Left cardiac atrium (tissue), 4 donors: Measurements from ENCODE around the gene AKAP12. TPM values are rescaled to one million over a fixed set of nuclear protein-coding genes. Genes with fewer than 3 reads are reported as not detected.
"Not testable (repeated sequence)": the region's sequence is repeated elsewhere in the genome, so short reads cannot be mapped to it uniquely, and the experiment has no call there.

Experiments used
- ATAC-seq, 2 donors: fragments of 200-7000 bp; cut with Tn5 transposase; one replicate each; pipeline ENCODE4 v1.9.1; 2020; ENCODE audit warnings: mild to moderate bottlenecking in 2 of 2, moderate library complexity in 2 of 2
- DNase-seq: peaks from one replicate; pipeline ENCODE4 v3.0.0-alpha.2; 2020
- intact Hi-C, 2 donors: fragments of 100-400 bp; cut with DNase I; formaldehyde crosslinking; loops; one replicate each; pipeline versions ENCODE4 v1.14.1 to v1.15.1; 2022 to 2023
- total RNA-seq, 2 donors: library from RNA; stranded (reverse); fragmentation: NEBNext Ultra II Directional; extraction: Animal tissue kit (Norgen Biotek cat#: 25700); gene quantifications; one replicate each; pipeline ENCODE4 v1.2.1, GENCODE V29; 2021
- donor health status: DM: no; HTN: yes; CAD: no.
- donor health status: DM: no; HTN: yes; CAD: no; lungs with severe emphysema.
- donor health status: DM: yes; HTN: yes; CAD: no.
- donor health status: Dilated cardiomyopathy.

The AKAP12 gene
- total RNA-seq, 2 donors from 2014 or later: 44.9 to 60.1 TPM

GRCh38 chr6:151325075-151326050 is 85.6 kb downstream of the AKAP12 start:
- intact Hi-C loops: loop anchor here in 1 of 2 donors (2.0 kb wide), 1 partner anchor 433 kb away; no protein-coding TSS in a partner anchor
- peak; percentile 78 for DNase-seq
- ATAC-seq: peak; percentile 75 to 90

DNA sequence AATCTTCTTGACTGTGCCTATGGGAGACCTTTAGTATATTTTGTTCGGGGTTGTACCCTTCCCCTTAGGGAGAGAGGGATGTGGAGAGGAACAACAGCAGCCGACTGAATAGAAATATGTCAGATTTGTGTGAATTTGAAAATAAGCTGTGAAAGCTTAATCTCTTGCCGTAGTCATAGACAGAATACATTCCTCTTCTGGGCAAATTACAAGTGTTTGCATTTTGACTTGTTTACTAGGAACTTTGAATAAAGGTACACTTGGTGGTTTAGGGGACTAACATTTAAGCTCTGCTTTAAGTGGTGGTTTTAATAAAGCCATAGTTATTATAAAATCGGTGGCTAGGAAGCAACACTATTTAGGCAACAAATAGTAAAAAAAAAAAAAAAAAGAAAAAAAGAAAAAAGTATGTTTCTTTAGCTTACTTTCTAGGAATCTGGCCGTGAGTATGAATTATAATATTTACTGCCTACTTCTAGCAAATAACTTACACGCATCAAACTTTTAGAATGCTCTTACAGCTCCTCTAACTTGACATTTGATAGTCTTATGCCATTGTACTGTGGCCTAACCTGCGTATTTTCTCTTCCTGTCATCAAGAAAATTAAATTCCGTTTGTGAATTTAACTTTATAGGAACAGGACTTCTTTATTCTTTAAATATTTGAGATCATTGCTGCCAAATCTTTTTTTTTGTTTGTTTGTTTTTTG is 86.5 kb downstream of the AKAP12 start:
- DNase-seq (no peak), ATAC-seq (peak in 1 of 2 donors; percentile 4)
- intact Hi-C loops: no loop called here

DNA sequence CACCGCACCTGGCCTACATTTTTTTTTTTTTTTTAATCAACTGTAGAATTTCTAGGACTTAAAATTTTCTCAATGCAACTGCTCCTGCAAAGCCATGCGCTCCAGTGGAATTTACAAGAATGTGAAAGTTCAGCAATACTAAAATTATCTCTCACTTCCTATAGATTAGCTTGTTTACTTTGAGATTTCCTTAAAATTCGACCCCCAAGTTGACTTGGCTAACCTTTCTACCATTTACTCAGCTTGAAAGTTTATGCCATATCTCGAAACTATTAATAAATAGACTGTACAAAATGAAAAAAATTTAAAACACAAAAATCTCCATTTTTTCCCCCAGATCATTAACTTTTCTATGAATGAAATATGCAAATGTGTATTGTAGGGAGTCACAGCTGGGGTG is 87.3 kb downstream of the AKAP12 start:
- no peak for ATAC-seq
- no peak for DNase-seq
- intact Hi-C loops: no loop called here

DNA sequence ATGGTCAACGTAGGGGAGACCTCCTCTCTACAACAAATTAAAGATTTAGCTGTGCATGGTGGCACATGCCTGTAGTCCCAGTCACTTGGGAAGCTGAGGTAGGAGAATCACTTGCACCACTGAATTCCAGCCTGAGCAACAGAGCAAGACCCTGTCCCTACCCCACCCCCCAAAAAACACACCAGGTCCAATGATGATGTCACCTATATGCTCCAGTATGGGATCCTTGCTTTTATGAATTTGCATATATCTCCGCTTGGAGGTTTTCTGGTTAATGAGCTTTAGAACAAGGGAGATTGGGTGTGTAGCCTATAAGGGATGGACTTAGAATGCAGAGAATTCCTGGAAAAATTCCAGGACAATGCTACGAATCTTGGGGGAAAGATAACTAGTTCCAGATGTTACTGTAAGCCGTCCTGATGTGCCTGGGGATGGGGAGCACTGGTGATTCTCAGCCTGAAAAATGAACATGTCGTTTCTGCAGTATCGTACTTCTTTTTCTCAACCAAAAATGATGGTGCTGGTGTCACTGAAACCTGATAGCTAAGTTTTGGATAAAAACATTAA is 90.4 kb downstream of the AKAP12 start:
- intact Hi-C loops: loop anchor here in 1 of 2 donors (5.0 kb wide), 1 partner anchor 438 kb away; no protein-coding TSS in a partner anchor
- no peak for DNase-seq
- ATAC-seq: no peak

DNA sequence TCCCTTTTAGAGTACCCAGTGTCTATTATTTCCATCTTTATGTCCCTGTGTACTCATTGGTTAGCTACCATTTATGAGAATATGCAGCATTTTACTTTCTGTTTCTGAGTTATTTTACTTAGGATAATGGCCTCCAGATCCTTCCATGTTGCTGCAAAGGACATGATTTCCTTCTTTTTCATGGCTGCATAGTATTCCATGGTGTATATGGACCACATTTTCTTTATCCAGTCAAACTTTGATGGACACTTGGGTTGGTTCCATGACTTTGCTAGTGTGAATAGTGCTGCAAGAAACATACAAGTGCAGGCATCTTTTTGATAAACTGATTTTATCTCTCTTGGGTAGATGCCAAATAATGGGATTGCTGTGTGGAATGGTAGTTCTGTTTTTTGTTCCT is 96.2 kb downstream of the AKAP12 start:
- DNase-seq (no peak), ATAC-seq (no peak)
- intact Hi-C loops: loop anchor here in 1 of 2 donors (1.0 kb wide), 1 partner anchor 444 kb away; no protein-coding TSS in a partner anchor

DNA sequence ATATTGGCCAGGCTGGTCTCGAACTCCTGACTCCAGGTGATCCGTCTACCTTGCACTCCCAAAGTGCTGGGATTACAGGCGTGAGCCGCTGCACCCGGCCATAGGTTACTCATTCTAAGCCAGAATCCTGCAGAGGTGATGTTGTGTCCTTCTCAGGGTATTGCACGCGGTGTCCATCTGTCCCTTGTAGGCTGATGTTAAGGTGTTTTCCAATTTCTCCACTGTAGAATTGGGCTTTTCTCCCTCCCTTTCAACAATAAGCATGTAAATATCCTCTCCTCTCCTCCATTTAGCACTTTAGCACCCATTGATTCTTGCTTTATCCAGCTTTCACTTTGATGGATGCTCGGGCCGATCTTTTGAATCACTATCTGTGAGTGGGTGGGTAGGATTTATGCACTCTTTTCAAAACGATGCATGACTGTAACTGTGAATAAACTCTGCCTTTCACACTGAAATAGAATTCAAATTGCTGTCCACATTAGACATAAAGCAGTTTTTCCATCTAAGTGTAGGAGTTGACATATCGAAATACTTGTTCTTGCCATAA is 99.0 kb downstream of the AKAP12 start:
- intact Hi-C loops: no loop called here
- ATAC-seq: no peak

GRCh38 chr6:151339369-151339768 is 99.6 kb downstream of the AKAP12 start:
- intact Hi-C loops: no loop called here
- no peak for DNase-seq
- ATAC-seq: no peak

More for the DNA sequence above, 99.0 kb downstream of the AKAP12 start:
- no peak for DNase-seq

GRCh38 chr6:151340219-151340978 is 100.6 kb downstream of the AKAP12 start:
- intact Hi-C loops: no loop called here
- ATAC-seq: no peak
- no peak for DNase-seq

DNA sequence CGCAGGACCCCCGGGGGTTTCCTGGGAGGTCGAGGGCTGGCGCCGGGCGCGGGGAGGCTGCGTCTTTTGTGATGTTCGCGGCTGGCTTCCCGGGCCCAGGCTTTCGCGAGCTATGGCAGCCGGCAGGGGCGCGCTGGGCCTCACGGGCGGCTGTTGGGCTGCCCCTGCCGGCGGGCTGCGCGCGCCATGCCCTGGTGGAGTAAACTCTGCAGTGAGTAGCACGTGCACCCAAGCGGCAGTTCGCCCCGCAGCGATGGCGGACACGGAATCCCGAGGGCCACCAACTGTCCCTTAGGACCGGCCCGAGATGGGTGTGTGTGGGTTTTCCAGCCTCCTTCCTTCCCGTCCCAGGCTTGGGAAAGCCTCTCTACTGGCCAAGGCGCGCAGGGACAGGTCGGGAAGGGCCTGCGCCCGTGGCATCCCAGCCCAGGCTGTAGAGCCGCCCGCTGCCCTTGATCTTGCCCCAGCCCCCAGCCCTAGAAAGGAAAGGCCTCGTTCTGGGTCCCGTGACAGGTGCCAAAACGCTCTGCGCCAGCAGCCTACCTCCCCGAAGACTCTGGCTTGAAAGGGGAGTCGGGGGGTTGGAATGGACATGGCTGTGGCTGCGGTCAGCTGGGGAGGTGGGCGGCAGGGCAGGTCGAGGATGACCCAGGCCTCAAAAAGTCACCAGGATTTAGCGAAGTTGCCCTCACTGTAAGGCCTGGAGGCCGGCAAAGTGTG is 101.9 kb downstream of the AKAP12 start:
- DNase-seq (no peak), ATAC-seq (peak in 1 of 2 donors; percentile 17)
- intact Hi-C loops: no loop called here

- ATAC-seq, intact Hi-C loops, DNase-seq: not testable (repeated sequence)
Observed at GRCh38 chr6:151342750-151343149, 103.0 kb downstream of the AKAP12 start.

DNA sequence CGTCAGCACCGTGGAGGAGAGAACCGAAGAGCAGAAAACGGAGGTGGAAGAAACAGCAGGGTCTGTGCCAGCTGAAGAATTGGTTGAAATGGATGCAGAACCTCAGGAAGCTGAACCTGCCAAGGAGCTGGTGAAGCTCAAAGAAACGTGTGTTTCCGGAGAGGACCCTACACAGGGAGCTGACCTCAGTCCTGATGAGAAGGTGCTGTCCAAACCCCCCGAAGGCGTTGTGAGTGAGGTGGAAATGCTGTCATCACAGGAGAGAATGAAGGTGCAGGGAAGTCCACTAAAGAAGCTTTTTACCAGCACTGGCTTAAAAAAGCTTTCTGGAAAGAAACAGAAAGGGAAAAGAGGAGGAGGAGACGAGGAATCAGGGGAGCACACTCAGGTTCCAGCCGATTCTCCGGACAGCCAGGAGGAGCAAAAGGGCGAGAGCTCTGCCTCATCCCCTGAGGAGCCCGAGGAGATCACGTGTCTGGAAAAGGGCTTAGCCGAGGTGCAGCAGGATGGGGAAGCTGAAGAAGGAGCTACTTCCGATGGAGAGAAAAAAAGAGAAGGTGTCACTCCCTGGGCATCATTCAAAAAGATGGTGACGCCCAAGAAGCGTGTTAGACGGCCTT is 110.0 kb downstream of the AKAP12 start:
- DNase-seq: no peak
- ATAC-seq: no peak
- intact Hi-C loops: no loop called here

GRCh38 chr6:151350442-151351145 is 110.8 kb downstream of the AKAP12 start:
- intact Hi-C loops: no loop called here
- DNase-seq (no peak), ATAC-seq (no peak)

DNA sequence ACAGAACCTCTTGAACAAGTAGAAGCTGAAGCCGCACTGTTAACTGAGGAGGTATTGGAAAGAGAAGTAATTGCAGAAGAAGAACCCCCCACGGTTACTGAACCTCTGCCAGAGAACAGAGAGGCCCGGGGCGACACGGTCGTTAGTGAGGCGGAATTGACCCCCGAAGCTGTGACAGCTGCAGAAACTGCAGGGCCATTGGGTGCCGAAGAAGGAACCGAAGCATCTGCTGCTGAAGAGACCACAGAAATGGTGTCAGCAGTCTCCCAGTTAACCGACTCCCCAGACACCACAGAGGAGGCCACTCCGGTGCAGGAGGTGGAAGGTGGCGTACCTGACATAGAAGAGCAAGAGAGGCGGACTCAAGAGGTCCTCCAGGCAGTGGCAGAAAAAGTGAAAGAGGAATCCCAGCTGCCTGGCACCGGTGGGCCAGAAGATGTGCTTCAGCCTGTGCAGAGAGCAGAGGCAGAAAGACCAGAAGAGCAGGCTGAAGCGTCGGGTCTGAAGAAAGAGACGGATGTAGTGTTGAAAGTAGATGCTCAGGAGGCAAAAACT is 111.5 kb downstream of the AKAP12 start:
- intact Hi-C loops: no loop called here
- ATAC-seq (no peak), DNase-seq (no peak)

DNA sequence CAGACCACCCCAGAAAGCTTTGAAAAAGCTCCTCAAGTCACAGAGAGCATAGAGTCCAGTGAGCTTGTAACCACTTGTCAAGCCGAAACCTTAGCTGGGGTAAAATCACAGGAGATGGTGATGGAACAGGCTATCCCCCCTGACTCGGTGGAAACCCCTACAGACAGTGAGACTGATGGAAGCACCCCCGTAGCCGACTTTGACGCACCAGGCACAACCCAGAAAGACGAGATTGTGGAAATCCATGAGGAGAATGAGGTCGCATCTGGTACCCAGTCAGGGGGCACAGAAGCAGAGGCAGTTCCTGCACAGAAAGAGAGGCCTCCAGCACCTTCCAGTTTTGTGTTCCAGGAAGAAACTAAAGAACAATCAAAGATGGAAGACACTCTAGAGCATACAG is 112.0 kb downstream of the AKAP12 start:
- no peak for ATAC-seq
- no peak for DNase-seq

DNA sequence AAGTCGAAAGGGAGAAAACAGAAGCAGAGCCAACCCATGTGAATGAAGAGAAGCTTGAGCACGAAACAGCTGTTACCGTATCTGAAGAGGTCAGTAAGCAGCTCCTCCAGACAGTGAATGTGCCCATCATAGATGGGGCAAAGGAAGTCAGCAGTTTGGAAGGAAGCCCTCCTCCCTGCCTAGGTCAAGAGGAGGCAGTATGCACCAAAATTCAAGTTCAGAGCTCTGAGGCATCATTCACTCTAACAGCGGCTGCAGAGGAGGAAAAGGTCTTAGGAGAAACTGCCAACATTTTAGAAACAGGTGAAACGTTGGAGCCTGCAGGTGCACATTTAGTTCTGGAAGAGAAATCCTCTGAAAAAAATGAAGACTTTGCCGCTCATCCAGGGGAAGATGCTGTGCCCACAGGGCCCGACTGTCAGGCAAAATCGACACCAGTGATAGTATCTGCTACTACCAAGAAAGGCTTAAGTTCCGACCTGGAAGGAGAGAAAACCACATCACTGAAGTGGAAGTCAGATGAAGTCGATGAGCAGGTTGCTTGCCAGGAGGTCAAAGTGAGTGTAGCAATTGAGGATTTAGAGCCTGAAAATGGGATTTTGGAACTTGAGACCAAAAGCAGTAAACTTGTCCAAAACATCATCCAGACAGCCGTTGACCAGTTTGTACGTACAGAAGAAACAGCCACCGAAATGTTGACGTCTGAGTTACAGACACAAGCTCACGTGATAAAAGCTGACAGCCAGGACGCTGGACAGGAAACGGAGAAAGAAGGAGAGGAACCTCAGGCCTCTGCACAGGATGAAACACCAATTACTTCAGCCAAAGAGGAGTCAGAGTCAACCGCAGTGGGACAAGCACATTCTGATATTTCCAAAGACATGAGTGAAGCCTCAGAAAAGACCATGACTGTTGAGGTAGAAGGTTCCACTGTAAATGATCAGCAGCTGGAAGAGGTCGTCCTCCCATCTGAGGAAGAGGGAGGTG is 112.9 kb downstream of the AKAP12 start:
- no peak for ATAC-seq
- intact Hi-C loops: no loop called here
- DNase-seq: no peak

More for the DNA sequence above, 112.0 kb downstream of the AKAP12 start:
- intact Hi-C loops: no loop called here
